Right atrium auricular region (tissue), 2 donors: ENCODE results near the gene DMP1. TPM values are rescaled to one million over a fixed set of nuclear protein-coding genes. Genes with fewer than 3 reads are reported as not detected.

Experiments
- DNase-seq: peaks from one replicate; pipeline ENCODE4 v3.0.0-alpha.2; 2019; ENCODE audit warnings: low spot score
- H3K27ac ChIP-seq, 2 donors: fragments of 200-600 bp; sonication (generic); 1 replicate in 1 of 2; 2 replicates in 1 of 2; pipeline ENCODE4 v1.5.1; 2016 to 2019
- H3K27me3 ChIP-seq, 2 donors: fragments of 200-600 bp; sonication (generic); one replicate each; pipeline versions ENCODE4 v1.5.1 to v1.6.0; 2017 to 2019
- H3K36me3 ChIP-seq: fragments of 200-600 bp; sonication (generic); one replicate; pipeline ENCODE4 v1.5.1; 2016
- H3K4me1 ChIP-seq, 2 donors: fragments of 200-600 bp; sonication (generic); one replicate each; pipeline versions ENCODE4 v1.5.1 to v1.6.0; 2017 to 2019
- H3K4me3 ChIP-seq, 2 donors: fragments of 200-600 bp; sonication (generic); 1 replicate in 1 of 2; 2 replicates in 1 of 2; pipeline ENCODE4 v1.5.1; 2017 to 2019; ENCODE audit warnings: mild to moderate bottlenecking in 1 of 2, moderate library complexity in 1 of 2
- H3K9me3 ChIP-seq, 2 donors: fragments of 200-600 bp; sonication (generic); one replicate each; pipeline ENCODE4 v1.5.1; 2019
- total RNA-seq, 2 donors: library from RNA; depleted of rRNA; stranded (reverse); fragments of >200 nt; gene quantifications; one replicate each; pipeline ENCODE4 v1.1.0, GENCODE V29; 2016
- TF ChIP-seq, protein P1 (sequence below), 2 donors: fragments of 200-600 bp; sonication (generic); IDR thresholded peaks; one replicate each; pipeline ENCODE4 v1.5.1; 2019; ENCODE audit warnings: antibody characterized with exemption in 2 of 2

DMP1 gene
- total RNA-seq, 2 donors from 2014 or later, result not detected

GRCh38 chr4:87704001-87704400 is 53.9 kb downstream of the DMP1 start:
- TF ChIP-seq, protein P1, sequence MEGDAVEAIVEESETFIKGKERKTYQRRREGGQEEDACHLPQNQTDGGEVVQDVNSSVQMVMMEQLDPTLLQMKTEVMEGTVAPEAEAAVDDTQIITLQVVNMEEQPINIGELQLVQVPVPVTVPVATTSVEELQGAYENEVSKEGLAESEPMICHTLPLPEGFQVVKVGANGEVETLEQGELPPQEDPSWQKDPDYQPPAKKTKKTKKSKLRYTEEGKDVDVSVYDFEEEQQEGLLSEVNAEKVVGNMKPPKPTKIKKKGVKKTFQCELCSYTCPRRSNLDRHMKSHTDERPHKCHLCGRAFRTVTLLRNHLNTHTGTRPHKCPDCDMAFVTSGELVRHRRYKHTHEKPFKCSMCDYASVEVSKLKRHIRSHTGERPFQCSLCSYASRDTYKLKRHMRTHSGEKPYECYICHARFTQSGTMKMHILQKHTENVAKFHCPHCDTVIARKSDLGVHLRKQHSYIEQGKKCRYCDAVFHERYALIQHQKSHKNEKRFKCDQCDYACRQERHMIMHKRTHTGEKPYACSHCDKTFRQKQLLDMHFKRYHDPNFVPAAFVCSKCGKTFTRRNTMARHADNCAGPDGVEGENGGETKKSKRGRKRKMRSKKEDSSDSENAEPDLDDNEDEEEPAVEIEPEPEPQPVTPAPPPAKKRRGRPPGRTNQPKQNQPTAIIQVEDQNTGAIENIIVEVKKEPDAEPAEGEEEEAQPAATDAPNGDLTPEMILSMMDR (IDR thresholded peaks at IDR 0.05), result no peak
- Histone ChIP-seq H3K9me3 (no peaks in the 10 kb centered on the region), H3K36me3 (no peaks in the 10 kb centered on the region), H3K4me3 (no peak overlapping the region), H3K4me1 (no peaks in the 10 kb centered on the region), H3K27ac (no peak overlapping the region), H3K27me3 (no peaks in the 10 kb centered on the region)
- no peak for DNase-seq

DNA sequence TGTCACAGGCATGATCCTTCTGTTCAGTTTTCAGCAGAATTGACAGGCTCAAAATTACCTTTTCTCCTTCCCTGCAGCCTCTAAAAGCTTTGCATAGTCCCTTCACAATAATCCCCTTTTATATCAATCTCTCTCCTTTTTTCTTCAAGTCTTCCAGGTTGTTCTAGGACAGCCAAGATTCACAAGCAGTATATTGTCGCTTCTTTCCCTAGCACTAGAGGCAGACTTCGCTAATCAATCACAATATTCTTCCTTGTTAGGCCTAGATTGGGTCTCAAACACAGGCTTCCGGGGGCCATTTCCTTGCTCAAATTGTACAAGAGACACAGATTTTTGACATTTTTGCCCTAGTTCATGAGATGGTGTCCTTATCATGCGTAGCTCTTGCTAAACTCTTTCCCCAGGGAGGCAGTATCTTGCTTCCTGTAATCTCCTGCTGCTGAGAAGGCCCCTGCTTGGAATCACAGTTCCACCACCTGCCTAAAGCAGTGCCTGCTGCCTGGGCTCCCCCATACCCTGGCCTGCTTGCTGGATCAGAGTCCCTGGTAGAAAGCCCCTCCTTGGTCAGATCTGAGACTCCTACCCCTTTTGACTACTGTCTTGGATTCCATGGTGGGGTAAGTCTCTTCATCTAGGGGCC is 57.3 kb downstream of the DMP1 start:
- no peaks in the 10 kb centered on the region for H3K9me3 ChIP-seq
- no peaks in the 10 kb centered on the region for H3K4me1 ChIP-seq
- H3K27me3 ChIP-seq, result no peaks in the 10 kb centered on the region
- H3K27ac ChIP-seq, result no peak overlapping the region
- H3K4me3 ChIP-seq, result no peak overlapping the region
- no peaks in the 10 kb centered on the region for H3K36me3 ChIP-seq
- TF ChIP-seq, protein P1 (IDR thresholded peaks at IDR 0.05), result no peak
- DNase-seq, result no peak

Other genes with a start within 250 kb of the DMP1 start
- gene NUDT9, start 227.7 kb upstream of the DMP1 start, total RNA-seq, result 10 to 100 TPM; 17.2 to 17.6 TPM
- 100 to 1,000 TPM; 501 to 627 TPM for gene SPARCL1, start 120.9 kb upstream of the DMP1 start, total RNA-seq
- gene DSPP, start 41.8 kb upstream of the DMP1 start, total RNA-seq, result not detected
- gene IBSP, start 149.3 kb downstream of the DMP1 start, total RNA-seq, result not detected
- not detected for gene MEPE, start 182.7 kb downstream of the DMP1 start, total RNA-seq